HepG2 (cell line): Measurements from ENCODE around the gene IFNAR1. TPM values are rescaled to one million over a fixed set of nuclear protein-coding genes. Genes with fewer than 3 reads are reported as not detected.

Experiments used
- DDIT3 ChIP-seq: sonication (generic); formaldehyde crosslinking; IDR thresholded peaks from 2 replicates; pipeline ENCODE4 v1.4.0; 2020; ENCODE audit warnings: mild to moderate bottlenecking, missing genetic modification reagents
- KAT2B ChIP-seq: fragments of 150-350 bp; IDR thresholded peaks from 2 replicates; pipeline ENCODE4 v1.6.1; 2014; ENCODE audit warnings: low read depth, low read length, borderline replicate concordance
- MLLT10 ChIP-seq: sonication (generic); formaldehyde crosslinking; IDR thresholded peaks from 2 replicates; pipeline ENCODE4 v1.4.0; 2020; ENCODE audit warnings: missing genetic modification reagents
- TERF1 ChIP-seq: sonication (generic); formaldehyde crosslinking; IDR thresholded peaks from 2 replicates; pipeline ENCODE4 v1.8.0; 2022; ENCODE audit warnings: mild to moderate bottlenecking, missing genetic modification reagents, moderate library complexity
- ZNF253 ChIP-seq: sonication (generic); formaldehyde crosslinking; IDR thresholded peaks from 2 replicates; pipeline ENCODE4 v1.8.0; 2022; ENCODE audit warnings: mild to moderate bottlenecking, missing genetic modification reagents, borderline replicate concordance
- ZNF3 ChIP-seq: IDR thresholded peaks from 2 replicates; pipeline ENCODE4 v1.7.0; 2017; ENCODE audit warnings: inconsistent platforms
- ZNF549 ChIP-seq: sonication (generic); formaldehyde crosslinking; IDR thresholded peaks from 2 replicates; pipeline ENCODE4 v1.5.0; 2020; ENCODE audit warnings: missing genetic modification reagents
- ZNF766 ChIP-seq: sonication (generic); formaldehyde crosslinking; IDR thresholded peaks from 2 replicates; pipeline ENCODE4 v1.5.0; 2020; ENCODE audit warnings: missing genetic modification reagents, borderline replicate concordance
- polyA plus RNA-seq, 8 experiments: library from polyadenylated mRNA; depleted of rRNA in 3 of 8; stranded (reverse) in 7 of 8; unstranded in 1 of 8; fragments of >200 nt; fragmentation: Illumina TruSeq in 4 of 8; extraction: Trizol in 4 of 8; gene quantifications; 2 replicates each; pipeline versions ENCODE4 v1.2.1 to v1.2.3, GENCODE V29; 2011 to 2016; ENCODE audit warnings: low read depth in 4 of 8, missing spikeins in 1 of 8, mixed read lengths in 1 of 8; ENCODE audit not compliant: insufficient read depth in 1 of 8
- total RNA-seq, 5 experiments: library from RNA; depleted of rRNA; stranded (reverse); fragments of >200 nt; fragmentation: Illumina TruSeq; extraction: Trizol; gene quantifications; 2 replicates each; pipeline ENCODE4 v1.2.3, GENCODE V29; 2016; ENCODE audit warnings: low read depth in 1 of 5
- TF ChIP-seq, protein P1 (sequence below): sonication (generic); formaldehyde crosslinking; IDR thresholded peaks from 2 replicates; pipeline ENCODE4 v1.5.0; 2020; ENCODE audit warnings: mild to moderate bottlenecking, missing genetic modification reagents, borderline replicate concordance

Gene IFNAR1
- total and polyA plus RNA-seq, 2 of the 13 experiments (the other 11 are each of a cell fraction or from before 2014, with no cell fraction given), result 6.7 to 9.3 TPM

GRCh38 chr21:33387294-33387693, 62.5 kb downstream of the IFNAR1 start (continued):
- TF ChIP-seq, protein P1, sequence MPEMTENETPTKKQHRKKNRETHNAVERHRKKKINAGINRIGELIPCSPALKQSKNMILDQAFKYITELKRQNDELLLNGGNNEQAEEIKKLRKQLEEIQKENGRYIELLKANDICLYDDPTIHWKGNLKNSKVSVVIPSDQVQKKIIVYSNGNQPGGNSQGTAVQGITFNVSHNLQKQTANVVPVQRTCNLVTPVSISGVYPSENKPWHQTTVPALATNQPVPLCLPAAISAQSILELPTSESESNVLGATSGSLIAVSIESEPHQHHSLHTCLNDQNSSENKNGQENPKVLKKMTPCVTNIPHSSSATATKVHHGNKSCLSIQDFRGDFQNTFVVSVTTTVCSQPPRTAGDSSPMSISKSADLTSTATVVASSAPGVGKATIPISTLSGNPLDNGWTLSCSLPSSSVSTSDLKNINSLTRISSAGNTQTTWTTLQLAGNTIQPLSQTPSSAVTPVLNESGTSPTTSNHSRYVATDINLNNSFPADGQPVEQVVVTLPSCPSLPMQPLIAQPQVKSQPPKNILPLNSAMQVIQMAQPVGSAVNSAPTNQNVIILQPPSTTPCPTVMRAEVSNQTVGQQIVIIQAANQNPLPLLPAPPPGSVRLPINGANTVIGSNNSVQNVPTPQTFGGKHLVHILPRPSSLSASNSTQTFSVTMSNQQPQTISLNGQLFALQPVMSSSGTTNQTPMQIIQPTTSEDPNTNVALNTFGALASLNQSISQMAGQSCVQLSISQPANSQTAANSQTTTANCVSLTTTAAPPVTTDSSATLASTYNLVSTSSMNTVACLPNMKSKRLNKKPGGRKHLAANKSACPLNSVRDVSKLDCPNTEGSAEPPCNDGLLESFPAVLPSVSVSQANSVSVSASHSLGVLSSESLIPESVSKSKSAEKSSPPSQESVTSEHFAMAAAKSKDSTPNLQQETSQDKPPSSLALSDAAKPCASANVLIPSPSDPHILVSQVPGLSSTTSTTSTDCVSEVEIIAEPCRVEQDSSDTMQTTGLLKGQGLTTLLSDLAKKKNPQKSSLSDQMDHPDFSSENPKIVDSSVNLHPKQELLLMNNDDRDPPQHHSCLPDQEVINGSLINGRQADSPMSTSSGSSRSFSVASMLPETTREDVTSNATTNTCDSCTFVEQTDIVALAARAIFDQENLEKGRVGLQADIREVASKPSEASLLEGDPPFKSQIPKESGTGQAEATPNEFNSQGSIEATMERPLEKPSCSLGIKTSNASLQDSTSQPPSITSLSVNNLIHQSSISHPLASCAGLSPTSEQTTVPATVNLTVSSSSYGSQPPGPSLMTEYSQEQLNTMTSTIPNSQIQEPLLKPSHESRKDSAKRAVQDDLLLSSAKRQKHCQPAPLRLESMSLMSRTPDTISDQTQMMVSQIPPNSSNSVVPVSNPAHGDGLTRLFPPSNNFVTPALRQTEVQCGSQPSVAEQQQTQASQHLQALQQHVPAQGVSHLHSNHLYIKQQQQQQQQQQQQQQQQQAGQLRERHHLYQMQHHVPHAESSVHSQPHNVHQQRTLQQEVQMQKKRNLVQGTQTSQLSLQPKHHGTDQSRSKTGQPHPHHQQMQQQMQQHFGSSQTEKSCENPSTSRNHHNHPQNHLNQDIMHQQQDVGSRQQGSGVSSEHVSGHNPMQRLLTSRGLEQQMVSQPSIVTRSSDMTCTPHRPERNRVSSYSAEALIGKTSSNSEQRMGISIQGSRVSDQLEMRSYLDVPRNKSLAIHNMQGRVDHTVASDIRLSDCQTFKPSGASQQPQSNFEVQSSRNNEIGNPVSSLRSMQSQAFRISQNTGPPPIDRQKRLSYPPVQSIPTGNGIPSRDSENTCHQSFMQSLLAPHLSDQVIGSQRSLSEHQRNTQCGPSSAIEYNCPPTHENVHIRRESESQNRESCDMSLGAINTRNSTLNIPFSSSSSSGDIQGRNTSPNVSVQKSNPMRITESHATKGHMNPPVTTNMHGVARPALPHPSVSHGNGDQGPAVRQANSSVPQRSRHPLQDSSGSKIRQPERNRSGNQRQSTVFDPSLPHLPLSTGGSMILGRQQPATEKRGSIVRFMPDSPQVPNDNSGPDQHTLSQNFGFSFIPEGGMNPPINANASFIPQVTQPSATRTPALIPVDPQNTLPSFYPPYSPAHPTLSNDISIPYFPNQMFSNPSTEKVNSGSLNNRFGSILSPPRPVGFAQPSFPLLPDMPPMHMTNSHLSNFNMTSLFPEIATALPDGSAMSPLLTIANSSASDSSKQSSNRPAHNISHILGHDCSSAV (CRISPR knock-in tag), result no peak
- TF ChIP-seq DDIT3 (no peak), ZNF3 (CRISPR knock-in tag) (no peak), ZNF253 (CRISPR knock-in tag) (no peak), ZNF766 (CRISPR knock-in tag) (no peak), MLLT10 (CRISPR knock-in tag) (no peak), TERF1 (CRISPR knock-in tag) (no peak), KAT2B (no peak), ZNF549 (CRISPR knock-in tag) (no peak)
